Measurements from ENCODE around the gene CNEP1R1. TPM values are rescaled to one million over a fixed set of nuclear protein-coding genes. Genes with fewer than 3 reads are reported as not detected.

Gene CNEP1R1
- total and polyA plus RNA-seq, 9 of the 15 experiments (the other 6 are each of a cell fraction or from before 2014, with no cell fraction given) = 7.6 to 20.1 (median 10.6) TPM

GRCh38 chr16:50024684-50025536 lies at the start of gene CNEP1R1 (continued):
- TF ChIP-seq, protein P1, sequence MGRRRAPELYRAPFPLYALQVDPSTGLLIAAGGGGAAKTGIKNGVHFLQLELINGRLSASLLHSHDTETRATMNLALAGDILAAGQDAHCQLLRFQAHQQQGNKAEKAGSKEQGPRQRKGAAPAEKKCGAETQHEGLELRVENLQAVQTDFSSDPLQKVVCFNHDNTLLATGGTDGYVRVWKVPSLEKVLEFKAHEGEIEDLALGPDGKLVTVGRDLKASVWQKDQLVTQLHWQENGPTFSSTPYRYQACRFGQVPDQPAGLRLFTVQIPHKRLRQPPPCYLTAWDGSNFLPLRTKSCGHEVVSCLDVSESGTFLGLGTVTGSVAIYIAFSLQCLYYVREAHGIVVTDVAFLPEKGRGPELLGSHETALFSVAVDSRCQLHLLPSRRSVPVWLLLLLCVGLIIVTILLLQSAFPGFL (CRISPR knock-in tag; IDR thresholded peaks at IDR 0.05) = no peak
- no peak for TF ChIP-seq ZNF354B (CRISPR knock-in tag; IDR thresholded peaks at IDR 0.05)
- TF ChIP-seq CBX1 (IDR thresholded peaks at IDR 0.05; ENCODE audit: low read depth) = peak; percentile 56; the same call in 1 of the 2 replicates
- no peak for TF ChIP-seq ZNF592 (IDR thresholded peaks at IDR 0.05)
- no peak for TF ChIP-seq NFE2L1 (tag; IDR thresholded peaks at IDR 0.05; ENCODE audit: borderline replicate concordance, low read depth)
- TF ChIP-seq, protein P2, sequence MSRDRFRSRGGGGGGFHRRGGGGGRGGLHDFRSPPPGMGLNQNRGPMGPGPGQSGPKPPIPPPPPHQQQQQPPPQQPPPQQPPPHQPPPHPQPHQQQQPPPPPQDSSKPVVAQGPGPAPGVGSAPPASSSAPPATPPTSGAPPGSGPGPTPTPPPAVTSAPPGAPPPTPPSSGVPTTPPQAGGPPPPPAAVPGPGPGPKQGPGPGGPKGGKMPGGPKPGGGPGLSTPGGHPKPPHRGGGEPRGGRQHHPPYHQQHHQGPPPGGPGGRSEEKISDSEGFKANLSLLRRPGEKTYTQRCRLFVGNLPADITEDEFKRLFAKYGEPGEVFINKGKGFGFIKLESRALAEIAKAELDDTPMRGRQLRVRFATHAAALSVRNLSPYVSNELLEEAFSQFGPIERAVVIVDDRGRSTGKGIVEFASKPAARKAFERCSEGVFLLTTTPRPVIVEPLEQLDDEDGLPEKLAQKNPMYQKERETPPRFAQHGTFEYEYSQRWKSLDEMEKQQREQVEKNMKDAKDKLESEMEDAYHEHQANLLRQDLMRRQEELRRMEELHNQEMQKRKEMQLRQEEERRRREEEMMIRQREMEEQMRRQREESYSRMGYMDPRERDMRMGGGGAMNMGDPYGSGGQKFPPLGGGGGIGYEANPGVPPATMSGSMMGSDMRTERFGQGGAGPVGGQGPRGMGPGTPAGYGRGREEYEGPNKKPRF (IDR thresholded peaks at IDR 0.05; ENCODE audit: low read depth, low read length) = no peak
- no peak for TF ChIP-seq IFI16 (CRISPR knock-in tag; IDR thresholded peaks at IDR 0.05)
- no peak for TF ChIP-seq RUNX1 (IDR thresholded peaks at IDR 0.05; ENCODE audit: low read depth)
- TF ChIP-seq ZNF551 (CRISPR knock-in tag; IDR thresholded peaks at IDR 0.05) = no peak
- peak; percentile 76 for TF ChIP-seq HNRNPLL (IDR thresholded peaks at IDR 0.05; ENCODE audit: low read depth, low read length, poor library complexity, severe bottlenecking)
- no peak for TF ChIP-seq MBD1 (CRISPR knock-in tag; IDR thresholded peaks at IDR 0.05)
- TF ChIP-seq ZNF717 (CRISPR knock-in tag; IDR thresholded peaks at IDR 0.05) = no peak
- TF ChIP-seq CXXC5 (CRISPR knock-in tag; IDR thresholded peaks at IDR 0.05) = peak; percentile 84
- TF ChIP-seq ZNF274 (IDR thresholded peaks at IDR 0.05; ENCODE audit: borderline replicate concordance, low read depth, low read length) = no peak
- TF ChIP-seq, protein P3, sequence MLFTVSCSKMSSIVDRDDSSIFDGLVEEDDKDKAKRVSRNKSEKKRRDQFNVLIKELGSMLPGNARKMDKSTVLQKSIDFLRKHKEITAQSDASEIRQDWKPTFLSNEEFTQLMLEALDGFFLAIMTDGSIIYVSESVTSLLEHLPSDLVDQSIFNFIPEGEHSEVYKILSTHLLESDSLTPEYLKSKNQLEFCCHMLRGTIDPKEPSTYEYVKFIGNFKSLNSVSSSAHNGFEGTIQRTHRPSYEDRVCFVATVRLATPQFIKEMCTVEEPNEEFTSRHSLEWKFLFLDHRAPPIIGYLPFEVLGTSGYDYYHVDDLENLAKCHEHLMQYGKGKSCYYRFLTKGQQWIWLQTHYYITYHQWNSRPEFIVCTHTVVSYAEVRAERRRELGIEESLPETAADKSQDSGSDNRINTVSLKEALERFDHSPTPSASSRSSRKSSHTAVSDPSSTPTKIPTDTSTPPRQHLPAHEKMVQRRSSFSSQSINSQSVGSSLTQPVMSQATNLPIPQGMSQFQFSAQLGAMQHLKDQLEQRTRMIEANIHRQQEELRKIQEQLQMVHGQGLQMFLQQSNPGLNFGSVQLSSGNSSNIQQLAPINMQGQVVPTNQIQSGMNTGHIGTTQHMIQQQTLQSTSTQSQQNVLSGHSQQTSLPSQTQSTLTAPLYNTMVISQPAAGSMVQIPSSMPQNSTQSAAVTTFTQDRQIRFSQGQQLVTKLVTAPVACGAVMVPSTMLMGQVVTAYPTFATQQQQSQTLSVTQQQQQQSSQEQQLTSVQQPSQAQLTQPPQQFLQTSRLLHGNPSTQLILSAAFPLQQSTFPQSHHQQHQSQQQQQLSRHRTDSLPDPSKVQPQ (CRISPR knock-in tag; IDR thresholded peaks at IDR 0.05; ENCODE audit: borderline replicate concordance) = no peak
